Thyroid gland (tissue), 4 donors: ENCODE measurements around the gene ZNF408. TPM values are rescaled to one million over a fixed set of nuclear protein-coding genes. Genes with fewer than 3 reads are reported as not detected.

Experiments
- DNase-seq, 2 donors: peaks; one replicate each; pipeline ENCODE4 v3.0.0-alpha.2; 2019
- H3K27ac ChIP-seq, 3 donors: fragments of 200-600 bp; sonication (generic); 1 replicate in 2 of 3; 2 replicates in 1 of 3; pipeline ENCODE4 v1.5.1; 2016 to 2019; ENCODE audit warnings: mild to moderate bottlenecking in 1 of 3, moderate library complexity in 1 of 3
- H3K27me3 ChIP-seq: fragments of 200-600 bp; sonication (generic); one replicate; pipeline ENCODE4 v1.5.1; 2019
- H3K36me3 ChIP-seq, 2 donors: fragments of 200-600 bp; sonication (generic); one replicate each; pipeline ENCODE4 v1.5.1; 2016 to 2019
- H3K4me1 ChIP-seq, 2 donors: fragments of 200-600 bp; sonication (generic); one replicate each; pipeline ENCODE4 v1.5.1; 2017 to 2019
- H3K4me3 ChIP-seq, 3 donors: fragments of 200-600 bp; sonication (generic); replicated peaks in 1 of 3; 1 replicate in 2 of 3; 2 replicates in 1 of 3; pipeline ENCODE4 v1.5.1; 2016; ENCODE audit warnings: mild to moderate bottlenecking in 1 of 3
- H3K9me3 ChIP-seq: fragments of 200-600 bp; sonication (generic); one replicate; pipeline ENCODE4 v1.5.1; 2017
- CTCF ChIP-seq, 6 experiments: fragments of 200-600 bp in 3 of 6; fragments of 450-650 bp in 3 of 6; sonication (generic) in 3 of 6; IDR thresholded peaks; one replicate each; pipeline ENCODE4 v1.5.1; 2016 to 2019; ENCODE audit warnings: antibody characterized with exemption in 6 of 6, mild to moderate bottlenecking in 2 of 6, inconsistent platforms in 1 of 6, moderate library complexity in 1 of 6
- POLR2A ChIP-seq, 2 donors: fragments of 450-650 bp; IDR thresholded peaks; one replicate each; pipeline ENCODE4 v1.6.1; 2017; ENCODE audit warnings: antibody characterized with exemption in 2 of 2, mild to moderate bottlenecking in 2 of 2, moderate library complexity in 1 of 2
- whole genome bisulfite sequencing, 2 donors: methylation state at CpG; one replicate each; pipeline ENCODE4 v1.1.5; 2017; 5-methylcytosine and 5-hydroxymethylcytosine counted together
- intact Hi-C: fragments of 100-400 bp; cut with DNase I; formaldehyde crosslinking; loops from one replicate; pipeline ENCODE4 v1.15.1; 2023
- total RNA-seq, 4 donors: library from RNA; depleted of rRNA; stranded (reverse); fragments of >200 nt; gene quantifications; one replicate each; pipeline ENCODE4 v1.2.3, GENCODE V29; 2016

Gene ZNF408
- total RNA-seq, 4 donors from 2014 or later, result 9.8 to 17.8 (median 12.5) TPM

DNA sequence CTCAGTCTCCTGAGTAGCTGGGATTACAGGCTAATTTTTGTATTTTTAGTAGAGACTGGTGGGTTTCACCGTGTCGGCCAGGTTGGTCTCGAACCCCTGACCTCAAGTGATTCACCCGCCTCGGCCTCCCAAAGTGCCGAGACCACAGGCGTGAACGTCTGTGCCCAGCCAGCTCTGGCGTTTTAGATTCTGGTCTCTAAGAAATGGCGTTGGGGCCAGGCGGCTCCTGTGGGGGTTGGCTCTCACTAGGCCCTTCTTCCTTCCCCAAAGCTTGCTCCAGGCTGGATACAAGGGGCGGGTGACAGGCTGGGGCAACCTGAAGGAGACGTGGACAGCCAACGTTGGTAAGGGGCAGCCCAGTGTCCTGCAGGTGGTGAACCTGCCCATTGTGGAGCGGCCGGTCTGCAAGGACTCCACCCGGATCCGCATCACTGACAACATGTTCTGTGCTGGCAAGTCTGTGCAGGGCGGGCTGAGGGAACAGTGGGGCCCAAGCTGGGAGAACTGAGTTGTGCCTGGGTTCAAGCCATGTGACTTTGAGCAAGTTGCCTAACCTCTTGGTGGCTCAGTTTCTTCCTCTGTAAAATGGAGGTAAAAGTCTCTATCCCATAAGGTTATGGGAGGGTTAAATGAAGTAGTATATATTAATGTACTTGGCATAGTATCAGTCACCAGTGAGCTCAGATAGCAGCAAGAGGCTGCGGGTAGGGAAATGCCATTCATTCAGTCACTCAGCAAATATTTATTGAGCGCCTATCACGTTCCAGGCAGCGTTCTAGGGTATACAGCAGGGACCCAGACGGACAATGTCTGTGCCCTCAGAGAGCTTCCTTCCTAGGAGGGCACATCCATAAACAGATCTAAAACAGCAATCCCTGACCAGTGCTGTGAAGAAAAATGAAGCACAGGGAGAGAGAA is 28.5 kb downstream of the ZNF408 start:
- 71 to 86% methylated on average over 20 to 24 of the region's 24 CpGs for WGBS, 2 donors
- intact Hi-C loops, result no loop called here
- DNase-seq, result no peak

DNA sequence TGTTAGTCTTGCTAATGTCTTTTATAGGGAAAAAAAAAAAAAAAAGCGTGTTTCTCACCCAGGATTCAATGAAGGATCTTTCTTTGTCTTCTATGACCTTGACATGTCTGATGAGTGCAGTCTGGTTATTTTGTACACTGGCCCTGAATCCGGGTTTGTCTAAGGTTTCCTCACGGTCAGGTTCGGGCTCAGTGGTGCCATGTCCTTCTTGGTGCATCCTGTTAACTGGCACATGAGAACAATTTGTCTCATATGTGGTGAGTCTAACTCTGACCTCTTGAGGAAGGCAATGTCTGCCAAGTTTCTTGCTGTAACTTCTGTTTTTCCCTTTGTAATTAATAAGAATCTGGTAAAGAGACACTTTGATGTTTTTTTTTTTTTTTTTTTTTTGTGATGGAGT is 30.7 kb downstream of the ZNF408 start:
- Histone ChIP-seq H3K36me3 (no peaks in the 10 kb centered on the region), H3K9me3 (no peaks in the 10 kb centered on the region), H3K4me3 (no peak overlapping the region), H3K4me1 (no peaks in the 10 kb centered on the region), H3K27me3 (no peaks in the 10 kb centered on the region), H3K27ac (no peak overlapping the region)
- intact Hi-C loops, result no loop called here
- no peak for DNase-seq
- no peak for TF ChIP-seq POLR2A (IDR thresholded peaks at IDR 0.05)
- TF ChIP-seq CTCF (IDR thresholded peaks at IDR 0.05), result no peak
- 90 to 93% methylated on average over 4 of the region's 4 CpGs for WGBS, 2 donors

More for the DNA sequence above, 28.5 kb downstream of the ZNF408 start:
- Histone ChIP-seq H3K4me3 (no peak overlapping the region), H3K36me3 (no peaks in the 10 kb centered on the region), H3K27ac (no peak overlapping the region), H3K4me1 (no peaks in the 10 kb centered on the region), H3K27me3 (no peaks in the 10 kb centered on the region), H3K9me3 (no peaks in the 10 kb centered on the region)
- TF ChIP-seq POLR2A (IDR thresholded peaks at IDR 0.05) (no peak), CTCF (IDR thresholded peaks at IDR 0.05) (no peak)

GRCh38 chr11:46733234-46733633 is 32.4 kb downstream of the ZNF408 start:
- intact Hi-C loops, result no loop called here
- no peak overlapping the region for H3K27ac ChIP-seq
- H3K27me3 ChIP-seq, result no peaks in the 10 kb centered on the region
- whole genome bisulfite sequencing, 2 donors, result 67 to 93% methylated on average over 1 of the region's 1 CpG
- H3K4me1 ChIP-seq, result no peaks in the 10 kb centered on the region
- DNase-seq, result no peak
- H3K4me3 ChIP-seq, result no peak overlapping the region
- H3K36me3 ChIP-seq, result no peaks in the 10 kb centered on the region
- TF ChIP-seq CTCF (IDR thresholded peaks at IDR 0.05) (no peak), POLR2A (IDR thresholded peaks at IDR 0.05) (no peak)
- H3K9me3 ChIP-seq, result no peaks in the 10 kb centered on the region

GRCh38 chr11:46736146-46736545 is 35.3 kb downstream of the ZNF408 start:
- intact Hi-C loops, result no loop called here
- H3K9me3 ChIP-seq, result no peaks in the 10 kb centered on the region
- TF ChIP-seq CTCF (IDR thresholded peaks at IDR 0.05), result no peak
- H3K27ac ChIP-seq, result no peak overlapping the region
- H3K27me3 ChIP-seq, result no peaks in the 10 kb centered on the region
- no peak for DNase-seq
- H3K36me3 ChIP-seq, result no peaks in the 10 kb centered on the region
- H3K4me3 ChIP-seq, result no peak overlapping the region
- H3K4me1 ChIP-seq, result no peaks in the 10 kb centered on the region
- 89 to 90% methylated on average over 7 of the region's 7 CpGs for WGBS, 2 donors

GRCh38 chr11:46736615-46737014 is 35.8 kb downstream of the ZNF408 start:
- no peak overlapping the region for H3K4me3 ChIP-seq
- H3K36me3 ChIP-seq, result no peaks in the 10 kb centered on the region
- H3K4me1 ChIP-seq, result no peaks in the 10 kb centered on the region
- intact Hi-C loops, result no loop called here
- TF ChIP-seq CTCF (IDR thresholded peaks at IDR 0.05) (no peak), POLR2A (IDR thresholded peaks at IDR 0.05) (no peak)
- H3K27ac ChIP-seq, result no peak overlapping the region
- no peak for DNase-seq
- H3K9me3 ChIP-seq, result no peaks in the 10 kb centered on the region
- H3K27me3 ChIP-seq, result no peaks in the 10 kb centered on the region
- WGBS, 2 donors, result 69 to 76% methylated on average over 5 of the region's 5 CpGs
